Type B pancreatic cell (in vitro differentiated cells): ENCODE data around the gene ATP11C. TPM values are rescaled to one million over a fixed set of nuclear protein-coding genes. Genes with fewer than 3 reads are reported as not detected.

Experiments used
- DNase-seq: peaks from one replicate; pipeline ENCODE4 v3.0.0; 2021; ENCODE audit warnings: mixed read lengths; ENCODE audit not compliant: unreplicated experiment; ENCODE audit errors: extremely low spot score
- H3K27ac Mint-ChIP-seq: 2 replicates; pipeline ENCODE4 v1.8.0; 2021; ENCODE audit warnings: mild to moderate bottlenecking, mixed read lengths
- H3K27me3 Mint-ChIP-seq: 2 replicates; pipeline ENCODE4 v1.8.0; 2021; ENCODE audit warnings: mixed read lengths
- H3K36me3 Mint-ChIP-seq: 2 replicates; pipeline ENCODE4 v1.8.0; 2021; ENCODE audit warnings: mixed read lengths
- H3K4me1 Mint-ChIP-seq: one replicate; pipeline ENCODE4 v1.8.0; 2021; ENCODE audit warnings: mixed read lengths; ENCODE audit not compliant: unreplicated experiment
- H3K4me3 Mint-ChIP-seq: 2 replicates; pipeline ENCODE4 v1.8.0; 2021; ENCODE audit warnings: mild to moderate bottlenecking, mixed read lengths
- H3K9me3 Mint-ChIP-seq: 2 replicates; pipeline ENCODE4 v1.8.0; 2021; ENCODE audit warnings: mixed read lengths
- CTCF ChIP-seq: fragments of 200-600 bp; sonication (generic); conservative IDR thresholded peaks from 2 replicates; pipeline ENCODE4 v1.5.0; 2021; ENCODE audit warnings: antibody characterized with exemption, mild to moderate bottlenecking
- total RNA-seq: library from RNA; stranded (reverse); gene quantifications from 2 replicates; pipeline ENCODE4 v1.2.1, GENCODE V29; 2021; ENCODE audit warnings: low replicate concordance

Gene ATP11C
- total RNA-seq, 1 donor from 2014 or later = 18.9 TPM

GRCh38 chrX:139931646-139932072, 1.2 kb downstream of the ATP11C start:
- Mint-ChIP-seq H3K27ac (peak overlapping the region; percentile 48), H3K4me3 (peak overlapping the region; percentile 74), H3K36me3 (no peaks in the 10 kb centered on the region), H3K4me1 (peaks cover 4% of the 10 kb centered on the region), H3K27me3 (peaks cover 10% of the 10 kb centered on the region), H3K9me3 (no peaks in the 10 kb centered on the region)
- TF ChIP-seq CTCF = no peak
- DNase-seq = no peak

- Mint-ChIP-seq H3K9me3 (no peaks in the 10 kb centered on the region), H3K4me1 (peaks cover 4% of the 10 kb centered on the region), H3K4me3 (peak overlapping the region; percentile 74), H3K36me3 (no peaks in the 10 kb centered on the region), H3K27me3 (peaks cover 10% of the 10 kb centered on the region), H3K27ac (peak overlapping the region; percentile 48)
- no peak for TF ChIP-seq CTCF
- no peak for DNase-seq
These were observed 1.8 kb downstream of the ATP11C start for GRCh38 chrX:139930916-139931645.

GRCh38 chrX:139930401-139930800, 2.5 kb downstream of the ATP11C start:
- DNase-seq = no peak
- H3K9me3 Mint-ChIP-seq = no peaks in the 10 kb centered on the region
- H3K4me3 Mint-ChIP-seq = peak overlapping the region; percentile 74
- H3K27me3 Mint-ChIP-seq = peaks cover 10% of the 10 kb centered on the region
- no peak for TF ChIP-seq CTCF
- H3K27ac Mint-ChIP-seq = no peak overlapping the region
- no peaks in the 10 kb centered on the region for H3K36me3 Mint-ChIP-seq
- H3K4me1 Mint-ChIP-seq = peaks cover 4% of the 10 kb centered on the region

- H3K9me3 Mint-ChIP-seq = no peaks in the 10 kb centered on the region
- peaks cover 10% of the 10 kb centered on the region for H3K27me3 Mint-ChIP-seq
- no peaks in the 10 kb centered on the region for H3K36me3 Mint-ChIP-seq
These were observed 3.0 kb downstream of the ATP11C start for GRCh38 chrX:139929876-139930275.

GRCh38 chrX:139924696-139925095, 8.2 kb downstream of the ATP11C start:
- no peak overlapping the region for H3K27ac Mint-ChIP-seq
- no peak overlapping the region for H3K4me3 Mint-ChIP-seq
- DNase-seq = no peak
- H3K27me3 Mint-ChIP-seq = peaks cover 3% of the 10 kb centered on the region
- H3K9me3 Mint-ChIP-seq = no peaks in the 10 kb centered on the region
- no peaks in the 10 kb centered on the region for H3K36me3 Mint-ChIP-seq
- peaks cover under 1% of the 10 kb centered on the region for H3K4me1 Mint-ChIP-seq
- TF ChIP-seq CTCF = no peak

More at GRCh38 chrX:139929876-139930275, 3.0 kb downstream of the ATP11C start:
- Mint-ChIP-seq H3K4me1 (peaks cover 4% of the 10 kb centered on the region), H3K4me3 (peak overlapping the region; percentile 74), H3K27ac (no peak overlapping the region)
- DNase-seq = no peak
- TF ChIP-seq CTCF = no peak
